DMS53 treated with DMSO at 0.1 percent for 48 hours (cell line): ENCODE results near the gene ZXDC.

ENCODE experiments used
- DNase-seq: peaks from one replicate; lab custom pipeline; 2025; ENCODE audit not compliant: unreplicated experiment; lab: John Stamatoyannopoulos, UW

Gene ZXDC

DNA sequence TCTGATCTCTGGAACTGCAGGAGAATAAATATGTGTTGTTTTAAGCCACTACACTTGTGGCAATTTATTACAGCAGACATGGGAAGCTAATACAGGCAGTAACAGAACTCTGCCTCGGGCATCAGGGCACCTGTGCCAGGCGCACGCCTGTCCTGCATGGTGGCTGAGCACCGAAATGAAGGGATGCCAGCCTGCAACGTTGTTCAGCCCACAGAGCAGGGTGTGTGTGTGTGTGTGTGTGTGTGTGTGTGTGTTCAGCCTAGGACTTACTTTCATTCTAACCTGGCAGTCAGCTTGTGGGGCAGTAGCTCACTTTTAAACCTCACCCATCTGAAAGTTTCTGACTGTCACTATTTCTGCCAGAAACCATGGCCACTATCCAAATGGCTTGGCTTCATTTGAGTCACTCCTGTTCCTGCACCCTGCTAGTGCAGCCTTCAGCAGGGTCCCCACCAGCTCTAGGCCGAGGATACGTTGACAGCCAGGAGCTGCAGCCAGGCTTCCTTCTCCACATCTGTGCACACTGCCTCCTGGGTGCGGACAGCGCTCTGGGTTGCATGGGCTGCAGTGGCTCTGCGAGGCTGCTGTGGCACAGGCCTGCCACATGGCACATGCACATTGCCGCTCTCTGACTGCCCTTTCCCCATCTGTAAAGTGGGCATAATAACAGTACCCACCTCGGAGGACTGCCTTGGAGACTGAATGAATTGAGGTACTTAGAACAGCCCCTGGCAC lies 37.4 kb upstream of the ZXDC start:
- DNase-seq: no peak

DNA sequence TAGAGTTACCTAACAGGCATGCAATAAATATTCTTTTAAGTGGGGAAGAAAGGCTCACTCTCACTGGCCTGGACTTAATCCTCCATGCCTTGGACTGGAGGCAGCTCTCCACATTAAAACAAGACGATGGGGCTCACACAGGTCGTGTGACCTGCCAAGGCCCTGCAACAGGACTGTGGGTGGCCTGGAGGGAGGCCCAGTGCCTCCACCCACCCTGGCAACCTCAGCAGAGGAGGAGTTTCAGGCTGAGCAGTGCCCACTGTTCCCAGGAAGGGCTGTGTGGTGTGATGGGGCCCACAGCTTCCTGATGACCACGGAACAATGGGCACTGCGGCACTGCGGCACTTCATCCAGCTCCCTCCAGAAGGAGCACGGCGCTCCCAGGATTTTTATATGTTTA lies 36.3 kb upstream of the ZXDC start:
- DNase-seq: no peak

- no peak for DNase-seq
Measured at GRCh38 chr3:126511291-126511690, 35.6 kb upstream of the ZXDC start.

- no peak for DNase-seq
Measured at GRCh38 chr3:126510308-126510910, 34.7 kb upstream of the ZXDC start.

GRCh38 chr3:126509597-126510307 lies 34.1 kb upstream of the ZXDC start:
- no peak for DNase-seq

GRCh38 chr3:126508564-126508964 lies 32.9 kb upstream of the ZXDC start:
- no peak for DNase-seq

GRCh38 chr3:126507886-126508285 lies 32.2 kb upstream of the ZXDC start:
- no peak for DNase-seq

- DNase-seq: no peak
Measured at GRCh38 chr3:126503701-126504100, 28.0 kb upstream of the ZXDC start.

DNA sequence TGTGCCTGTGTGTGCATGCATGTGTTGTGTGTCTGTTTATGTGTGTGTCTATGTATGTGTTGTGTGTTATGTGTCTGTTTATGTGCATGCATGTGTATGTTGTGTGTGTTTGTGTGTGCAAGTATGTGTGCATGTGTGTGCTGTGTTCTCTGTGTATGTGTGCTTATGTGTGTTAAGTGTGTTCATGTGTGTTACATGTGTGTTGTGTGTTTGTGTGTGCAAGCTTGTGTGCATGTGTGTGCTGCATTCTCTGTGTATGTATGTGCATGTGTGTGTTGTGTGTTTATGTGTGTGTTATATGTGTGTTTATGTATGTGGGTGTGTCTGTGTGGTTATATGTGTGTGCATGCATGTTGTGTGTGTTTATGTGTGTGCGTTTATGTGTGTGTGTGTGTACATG lies 27.0 kb upstream of the ZXDC start:
- no peak for DNase-seq

- no peak for DNase-seq
Measured at GRCh38 chr3:126501736-126502135, 26.0 kb upstream of the ZXDC start.

- DNase-seq: no peak
Measured at GRCh38 chr3:126501054-126501453, 25.4 kb upstream of the ZXDC start.

DNA sequence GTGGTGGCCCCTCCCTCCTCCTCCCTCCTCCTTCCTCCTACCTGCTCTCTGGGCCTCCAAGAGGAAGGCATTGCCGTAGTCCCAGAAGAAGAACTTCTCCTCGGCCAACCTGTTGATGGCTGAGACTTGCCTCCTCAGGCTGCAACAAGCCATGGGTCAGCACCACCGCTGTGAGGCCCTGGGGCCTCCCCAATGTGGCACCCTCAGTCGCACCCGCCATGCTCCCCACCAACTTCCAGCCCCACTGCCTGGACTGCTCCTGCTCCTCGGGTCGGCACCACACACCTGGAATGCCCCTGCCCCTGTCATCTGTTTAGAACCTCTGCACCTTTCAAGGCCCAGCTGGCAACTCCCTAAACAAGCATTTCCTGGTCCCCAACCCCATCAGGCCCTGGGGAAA lies 24.3 kb upstream of the ZXDC start:
- DNase-seq: no peak

GRCh38 chr3:126499401-126499800 lies 23.7 kb upstream of the ZXDC start:
- no peak for DNase-seq

DNA sequence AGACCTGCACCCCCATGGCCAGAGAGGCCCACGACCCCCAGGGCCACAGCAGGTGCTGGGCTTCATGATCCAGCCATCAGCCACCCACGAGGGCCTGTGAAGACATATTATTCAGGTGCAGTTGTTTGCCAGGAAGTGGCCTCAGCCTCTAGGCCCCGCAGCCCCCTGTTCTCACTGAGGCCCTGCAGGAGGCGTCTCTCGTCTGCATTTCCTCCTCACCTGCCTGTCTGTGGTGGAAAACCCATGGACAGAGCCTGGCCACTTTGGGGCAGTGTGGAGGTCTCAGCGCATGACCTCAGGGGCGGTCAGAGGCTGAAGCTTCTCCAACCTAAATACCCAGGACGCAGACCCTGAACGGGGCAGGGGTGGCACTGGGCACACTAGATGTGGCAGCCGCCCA lies 23.2 kb upstream of the ZXDC start:
- DNase-seq: no peak

GRCh38 chr3:126498461-126498860 lies 22.8 kb upstream of the ZXDC start:
- no peak for DNase-seq

DNA sequence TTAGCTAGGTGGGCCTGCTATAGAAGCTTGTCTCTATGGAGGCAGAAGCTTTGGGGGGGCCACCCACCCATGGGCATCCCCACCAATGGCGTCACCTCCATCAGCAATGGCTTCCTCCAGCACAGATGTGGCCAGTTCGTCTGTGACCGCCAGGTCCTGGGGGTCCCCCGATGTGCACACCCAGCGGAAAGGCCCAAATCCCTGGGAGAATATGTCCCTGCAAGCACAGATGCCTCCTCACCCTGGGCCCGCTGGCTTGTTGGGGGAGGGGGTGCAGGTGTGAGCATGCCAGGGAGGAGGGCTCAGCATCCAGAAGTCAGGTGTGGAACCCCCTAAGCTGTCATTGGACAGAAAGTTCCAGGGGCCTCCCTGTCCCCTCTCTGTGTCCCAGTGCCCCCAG lies 22.3 kb upstream of the ZXDC start:
- no peak for DNase-seq

DNA sequence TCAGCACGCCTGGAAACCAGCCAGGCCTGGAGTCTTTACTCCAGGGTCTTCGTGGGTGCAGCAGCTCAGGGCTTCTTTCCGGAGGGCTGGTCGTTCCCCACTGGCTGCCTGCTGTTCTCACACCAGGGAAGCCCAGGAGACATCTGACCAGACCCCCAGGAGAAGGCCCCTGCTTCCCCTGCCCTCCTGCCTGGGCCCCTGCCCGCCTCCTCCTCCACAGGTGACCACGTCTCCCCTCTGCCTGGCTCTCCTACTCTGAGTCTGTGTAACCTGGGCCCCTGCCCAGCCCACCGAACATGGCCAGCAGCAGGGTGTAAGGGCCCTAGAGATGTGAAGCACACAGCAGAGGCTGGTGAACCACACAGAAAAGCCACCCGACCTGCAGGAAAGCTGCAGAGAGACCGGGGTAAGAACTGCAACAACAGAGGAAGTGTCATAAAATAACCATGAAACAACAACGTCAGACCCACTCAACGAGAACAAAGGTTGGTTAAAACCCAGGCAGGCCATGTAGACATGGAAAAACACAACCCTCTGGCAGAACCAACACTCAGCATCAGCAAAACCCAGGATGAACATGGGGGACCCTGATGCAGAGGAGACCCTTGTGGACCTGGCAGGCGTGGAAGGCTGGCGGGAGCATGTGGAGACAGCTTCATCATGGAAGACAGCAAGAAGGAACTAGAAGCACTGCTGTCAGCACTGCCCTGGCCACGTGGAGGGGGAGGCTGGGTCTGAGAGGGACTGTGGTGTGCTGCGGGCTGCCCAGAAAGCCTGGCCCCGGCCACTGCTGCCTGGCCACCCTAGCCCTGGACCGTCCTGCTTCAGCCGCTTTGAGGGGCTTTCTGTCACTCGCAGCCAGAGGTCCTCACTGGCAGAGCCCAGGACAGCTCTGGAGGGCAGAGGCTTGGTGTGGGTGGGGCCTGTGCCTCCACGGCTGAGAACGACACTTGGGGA lies 21.5 kb upstream of the ZXDC start:
- DNase-seq: no peak

GRCh38 chr3:126495786-126496185 lies 20.1 kb upstream of the ZXDC start:
- no peak for DNase-seq

- no peak for DNase-seq
Measured at GRCh38 chr3:126494970-126495230, 19.2 kb upstream of the ZXDC start.

GRCh38 chr3:126494204-126494969 lies 18.7 kb upstream of the ZXDC start:
- DNase-seq: no peak

GRCh38 chr3:126493739-126494138 lies 18.0 kb upstream of the ZXDC start:
- DNase-seq: no peak
